HepG2 (cell line): Measurements from ENCODE around the gene IPPK.

Experiments used
- CBFB ChIP-seq: sonication (generic); formaldehyde crosslinking; IDR thresholded peaks from 2 replicates; pipeline ENCODE4 v1.4.0; 2020; ENCODE audit warnings: missing genetic modification reagents
- FOXJ3 ChIP-seq: sonication (generic); formaldehyde crosslinking; IDR thresholded peaks from 2 replicates; pipeline ENCODE4 v1.4.0; 2020; ENCODE audit warnings: missing genetic modification reagents, mild to moderate bottlenecking, borderline replicate concordance
- IKZF1 ChIP-seq: fragments of 450-650 bp; IDR thresholded peaks from 2 replicates; pipeline ENCODE4 v1.7.1; 2016
- MZF1 ChIP-seq: sonication (generic); formaldehyde crosslinking; IDR thresholded peaks from 2 replicates; pipeline ENCODE4 v1.8.1; 2023; ENCODE audit warnings: mild to moderate bottlenecking, missing genetic modification reagents, borderline replicate concordance
- NFYB ChIP-seq: sonication (generic); formaldehyde crosslinking; IDR thresholded peaks from 2 replicates; pipeline ENCODE4 v1.4.0; 2020; ENCODE audit warnings: missing genetic modification reagents
- RAD21 ChIP-seq: fragments of 450-650 bp; formaldehyde crosslinking; IDR thresholded peaks from 2 replicates; pipeline ENCODE4 v1.5.0; 2020; ENCODE audit warnings: mild to moderate bottlenecking
- SCMH1 ChIP-seq: sonication (generic); formaldehyde crosslinking; IDR thresholded peaks from 2 replicates; pipeline ENCODE4 v1.9.0; 2021; ENCODE audit warnings: missing genetic modification reagents, mild to moderate bottlenecking, borderline replicate concordance
- ZSCAN22 ChIP-seq: sonication (generic); formaldehyde crosslinking; IDR thresholded peaks from 2 replicates; pipeline ENCODE4 v1.4.0; 2020; ENCODE audit warnings: mild to moderate bottlenecking, missing genetic modification reagents
- TF ChIP-seq, protein P1 (sequence below): sonication (generic); formaldehyde crosslinking; IDR thresholded peaks from 2 replicates; pipeline ENCODE4 v1.5.0; 2020; ENCODE audit warnings: mild to moderate bottlenecking, missing genetic modification reagents, moderate library complexity

DNA sequence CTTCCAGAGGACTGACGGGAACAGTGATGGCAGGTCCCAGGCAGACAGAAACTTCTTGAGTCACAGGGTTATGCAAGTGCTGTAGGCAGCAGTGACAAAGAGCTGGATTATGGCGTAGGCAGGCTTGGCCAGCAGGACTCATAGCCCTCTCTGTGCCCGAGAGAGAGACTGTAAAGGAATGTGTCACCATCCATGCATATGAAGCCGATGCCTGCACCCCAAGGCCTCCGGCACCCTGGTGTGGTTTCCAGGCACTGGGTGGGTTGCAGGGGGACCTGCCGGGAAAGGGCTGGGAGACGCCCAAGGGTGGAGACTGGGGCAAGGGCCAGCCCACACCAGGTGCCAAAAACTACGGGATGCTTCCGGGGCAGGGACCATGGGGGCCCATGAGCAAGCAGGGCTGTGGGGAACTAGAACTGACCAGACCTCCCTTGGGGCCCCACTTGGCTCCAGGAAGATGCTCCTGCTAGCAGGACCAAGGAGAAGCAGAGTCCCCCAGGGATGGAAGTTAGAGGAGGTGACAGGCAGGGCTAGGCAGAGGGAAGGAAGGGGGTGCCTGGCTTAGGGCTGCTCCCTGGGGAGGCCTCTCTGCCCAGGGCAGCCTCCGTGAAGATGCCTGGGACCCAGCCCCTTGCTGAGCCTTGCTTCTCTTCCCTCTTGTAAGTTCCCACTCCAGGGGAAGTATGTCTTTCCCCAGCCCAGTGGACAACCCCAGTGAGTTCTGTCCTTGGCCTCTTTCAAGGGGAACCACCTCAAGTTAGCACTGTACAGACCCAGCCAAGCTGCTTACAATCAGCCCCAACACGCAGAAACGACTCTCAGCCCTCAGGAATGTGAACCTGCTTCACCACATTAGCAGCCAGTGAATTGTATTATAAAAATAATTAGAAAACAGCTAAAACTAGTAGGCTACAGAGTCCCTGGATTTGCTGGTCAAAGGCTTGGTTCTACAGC lies 10.5 kb upstream of the IPPK start:
- TF ChIP-seq FOXJ3 (CRISPR knock-in tag) (no peak), IKZF1 (no peak), NFYB (CRISPR knock-in tag) (no peak), ZSCAN22 (no peak), SCMH1 (CRISPR knock-in tag) (no peak), MZF1 (CRISPR knock-in tag) (no peak), RAD21 (CRISPR knock-in tag) (no peak), CBFB (no peak)
- TF ChIP-seq, protein P1, sequence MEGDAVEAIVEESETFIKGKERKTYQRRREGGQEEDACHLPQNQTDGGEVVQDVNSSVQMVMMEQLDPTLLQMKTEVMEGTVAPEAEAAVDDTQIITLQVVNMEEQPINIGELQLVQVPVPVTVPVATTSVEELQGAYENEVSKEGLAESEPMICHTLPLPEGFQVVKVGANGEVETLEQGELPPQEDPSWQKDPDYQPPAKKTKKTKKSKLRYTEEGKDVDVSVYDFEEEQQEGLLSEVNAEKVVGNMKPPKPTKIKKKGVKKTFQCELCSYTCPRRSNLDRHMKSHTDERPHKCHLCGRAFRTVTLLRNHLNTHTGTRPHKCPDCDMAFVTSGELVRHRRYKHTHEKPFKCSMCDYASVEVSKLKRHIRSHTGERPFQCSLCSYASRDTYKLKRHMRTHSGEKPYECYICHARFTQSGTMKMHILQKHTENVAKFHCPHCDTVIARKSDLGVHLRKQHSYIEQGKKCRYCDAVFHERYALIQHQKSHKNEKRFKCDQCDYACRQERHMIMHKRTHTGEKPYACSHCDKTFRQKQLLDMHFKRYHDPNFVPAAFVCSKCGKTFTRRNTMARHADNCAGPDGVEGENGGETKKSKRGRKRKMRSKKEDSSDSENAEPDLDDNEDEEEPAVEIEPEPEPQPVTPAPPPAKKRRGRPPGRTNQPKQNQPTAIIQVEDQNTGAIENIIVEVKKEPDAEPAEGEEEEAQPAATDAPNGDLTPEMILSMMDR (CRISPR knock-in tag), result no peak
